ENCODE measurements around the gene PRM1. TPM values are rescaled to one million over a fixed set of nuclear protein-coding genes. Genes with fewer than 3 reads are reported as not detected.

Gene PRM1
- total and polyA plus RNA-seq, 2 of the 13 experiments (the other 11 are each of a cell fraction or from before 2014, with no cell fraction given) = not detected

- Histone ChIP-seq H2AFZ (ENCODE audit: low read length) (no peak overlapping the region), H3K27me3 (ENCODE audit: control insufficient read depth in 1 of 2, insufficient read depth in 2 of 2, low read length in 2 of 2) (no peaks in the 10 kb centered on the region), H4K20me1 (ENCODE audit: insufficient read depth, low read length) (no peaks in the 10 kb centered on the region), H3K4me2 (ENCODE audit: low read depth, low read length) (peak overlapping the region; percentile 80), H3K9ac (ENCODE audit: insufficient read depth, low read depth, low read length) (peak overlapping the region; percentile 48), H3K36me3 (replicated peaks in 1 of 2; ENCODE audit: control insufficient read depth in 1 of 2, insufficient read depth in 2 of 2, low read length in 2 of 2) (no peaks in the 10 kb centered on the region), H3K27ac (ENCODE audit: extremely low read length, insufficient read depth, low read length) (peak overlapping the region; percentile 68), H3K4me3 (replicated peaks in 1 of 3; ENCODE audit: insufficient read depth in 1 of 3, low read depth in 2 of 3, low read length in 3 of 3) (peak overlapping the region in 2 of 3 experiments; percentile 15 to 67; a peak in 3 of 6 replicates), H3K79me2 (ENCODE audit: insufficient read depth, low read length) (no peaks in the 10 kb centered on the region), H3K4me1 (ENCODE audit: insufficient read depth, low read length) (peaks cover 98% of the 10 kb centered on the region), H3K9me3 (ENCODE audit: low read length) (no peaks in the 10 kb centered on the region)
- FAIRE-seq (no peak), ATAC-seq (no peak), DNase-seq (ENCODE audit: low spot score) (no peak)
- CTCF ChIA-PET (ENCODE audit: low intra/inter-chr PET ratio, low total read pairs) = no interaction called here
- 2% methylated on average over 3 of the region's 3 CpGs for WGBS (ENCODE audit: low lambda C conversion rate)
- BruUV-seq (replicated peaks) = no TSS peak
- POLR2A ChIA-PET = interaction anchor here (0.7 to 6.2 kb wide), 19 partner anchors 8 to 91 kb away, joined by 3 to 167 read pairs (median 8); partner anchors contain the start of genes PRM1, PRM2, PRM3 and SOCS1
- intact Hi-C loops (cut with micrococcal nuclease; ENCODE audit: unreplicated experiment) = loop anchor here (2.0 to 5.0 kb wide), 4 partner anchors 16 to 189 kb away; partner anchors contain the start of genes PRM1 and SOCS1
- in situ Hi-C loops (cut with HindIII; ENCODE audit: extremely low pct_ligation_motif_present, low pct_unique_long_range_greater_than_20kb) = no loop called here
- 0 out of 2 replicates have a peak, but pooled peaks have one; percentile 19 for TF ChIP-seq ARID2 (CRISPR knock-in tag; IDR thresholded peaks at IDR 0.05; ENCODE audit: borderline replicate concordance)
- 0 out of 2 replicates have a peak, but pooled peaks have one; percentile 4 for TF ChIP-seq TFAP4 (IDR thresholded peaks at IDR 0.05; ENCODE audit: borderline replicate concordance, low read depth)
- 0 out of 2 replicates have a peak, but pooled peaks have one; percentile 11 for TF ChIP-seq ZIK1 (CRISPR knock-in tag; IDR thresholded peaks at IDR 0.05; ENCODE audit: borderline replicate concordance, low read depth)
- 0 out of 2 replicates have a peak, but pooled peaks have one; percentile 10 for TF ChIP-seq ZNF160 (CRISPR knock-in tag; IDR thresholded peaks at IDR 0.05)
- TF ChIP-seq PATZ1 (CRISPR knock-in tag; IDR thresholded peaks at IDR 0.05) = peak; percentile 54; the same call in 1 of the 2 replicates
- TF ChIP-seq SMAD1 (CRISPR knock-in tag; IDR thresholded peaks at IDR 0.05; ENCODE audit: borderline replicate concordance, low read depth) = 0 out of 2 replicates have a peak, but pooled peaks have one; percentile 3
- peak; percentile 20; the same call in 1 of the 2 replicates for TF ChIP-seq ZFP90 (CRISPR knock-in tag; IDR thresholded peaks at IDR 0.05; ENCODE audit: borderline replicate concordance)
- no peak for TF ChIP-seq POLR2AphosphoS2 (IDR thresholded peaks at IDR 0.05; ENCODE audit: low read depth, low read length)
- no peak for TF ChIP-seq SMAD3 (CRISPR knock-in tag; IDR thresholded peaks at IDR 0.05)
- no peak for TF ChIP-seq FOXP1 (IDR thresholded peaks at IDR 0.05)
- peak; percentile 52 for TF ChIP-seq FOXP1 (CRISPR knock-in tag; IDR thresholded peaks at IDR 0.05)
- 0 out of 2 replicates have a peak, but pooled peaks have one; percentile 10 for TF ChIP-seq SALL2 (CRISPR knock-in tag; IDR thresholded peaks at IDR 0.05)
- 0 out of 2 replicates have a peak, but pooled peaks have one; percentile 36 for TF ChIP-seq ETS1 (CRISPR knock-in tag; IDR thresholded peaks at IDR 0.05)
- peak; percentile 44; the same call in 1 of the 2 replicates for TF ChIP-seq TCF7L2 (IDR thresholded peaks at IDR 0.05; ENCODE audit: low read depth, low read length)
- 0 out of 2 replicates have a peak, but pooled peaks have one; percentile 8 for TF ChIP-seq ZNF574 (CRISPR knock-in tag; IDR thresholded peaks at IDR 0.05)
- no peak for TF ChIP-seq FOXC1 (CRISPR knock-in tag; IDR thresholded peaks at IDR 0.05; ENCODE audit: borderline replicate concordance)
- no peak for TF ChIP-seq SOX13 (IDR thresholded peaks at IDR 0.05)
- 0 out of 4 replicates have a peak, but pooled peaks of 1 of the 2 experiments have one; percentile 3 for TF ChIP-seq SOX13 (CRISPR knock-in tag; conservative IDR thresholded peaks at IDR 0.05 in 1 of 2, IDR thresholded peaks at IDR 0.05 in 1 of 2)
These were observed 15.2 kb upstream of the PRM1 start for GRCh38 chr16:11296351-11296705.
